Smooth muscle cell (in vitro differentiated cells): ENCODE data around the gene ACBD7. TPM values are rescaled to one million over a fixed set of nuclear protein-coding genes. Genes with fewer than 3 reads are reported as not detected.
A peak's percentile ranks its signal among the peaks of the same experiment; 100 is the strongest.

ENCODE experiments used
- DNase-seq: peaks from one replicate; lab custom pipeline; 2025; ENCODE audit not compliant: unreplicated experiment; lab: John Stamatoyannopoulos, UW
- H2AFZ ChIP-seq: fragments of 200-600 bp; sonication (generic); 2 replicates; pipeline ENCODE4 v1.6.0; 2016; ENCODE audit warnings: antibody characterized with exemption, low read depth, mild to moderate bottlenecking
- H3F3A ChIP-seq: fragments of 200-600 bp; sonication (generic); 2 replicates; pipeline ENCODE4 v1.6.0; 2017; ENCODE audit warnings: antibody characterized with exemption, low read depth
- H3K27ac ChIP-seq: fragments of 200-600 bp; sonication (generic); 2 replicates; pipeline ENCODE4 v1.5.1; 2016; ENCODE audit warnings: low read depth, mild to moderate bottlenecking
- H3K27me3 ChIP-seq: fragments of 200-600 bp; sonication (generic); 2 replicates; pipeline ENCODE4 v1.6.1; 2016; ENCODE audit warnings: low read depth, mild to moderate bottlenecking
- H3K36me3 ChIP-seq: fragments of 200-600 bp; sonication (generic); 2 replicates; pipeline ENCODE4 v1.5.1; 2016; ENCODE audit warnings: low read depth
- H3K4me1 ChIP-seq: fragments of 200-600 bp; sonication (generic); 2 replicates; pipeline ENCODE4 v1.5.1; 2016; ENCODE audit warnings: low read depth
- H3K4me2 ChIP-seq: fragments of 200-600 bp; sonication (generic); 2 replicates; pipeline ENCODE4 v1.6.0; 2016; ENCODE audit warnings: mild to moderate bottlenecking
- H3K4me3 ChIP-seq: fragments of 200-600 bp; sonication (generic); 2 replicates; pipeline ENCODE4 v1.5.1; 2016; ENCODE audit warnings: mild to moderate bottlenecking
- H3K79me2 ChIP-seq: fragments of 200-600 bp; sonication (generic); 2 replicates; pipeline ENCODE4 v1.6.0; 2016; ENCODE audit warnings: low read depth, mild to moderate bottlenecking
- H3K9ac ChIP-seq: fragments of 200-600 bp; sonication (generic); 2 replicates; pipeline ENCODE4 v1.6.0; 2016; ENCODE audit warnings: low read depth
- H3K9me3 ChIP-seq: fragments of 200-600 bp; sonication (generic); replicated peaks from 2 replicates; pipeline ENCODE4 v1.5.1; 2016; ENCODE audit warnings: low read depth
- H4K20me1 ChIP-seq: fragments of 200-600 bp; sonication (generic); 2 replicates; pipeline ENCODE4 v1.6.0; 2016; ENCODE audit warnings: low read depth
- CTCF ChIP-seq: fragments of 200-600 bp; sonication (generic); IDR thresholded peaks from 2 replicates; pipeline ENCODE4 v1.5.1; 2017; ENCODE audit warnings: borderline replicate concordance, mild to moderate bottlenecking, antibody characterized with exemption; ENCODE audit not compliant: insufficient read depth, poor library complexity, severe bottlenecking
- WGBS: methylation state at CpG from one replicate; pipeline ENCODE4 v1.1.7; 2016; ENCODE audit warnings: low lambda C conversion rate; 5-methylcytosine and 5-hydroxymethylcytosine counted together
- polyA plus RNA-seq: library from polyadenylated mRNA; unstranded; fragments of >200 nt; fragmentation: Nextera tagmentation; extraction: Ambion mirVana; gene quantifications from 2 replicates; pipeline ENCODE4 v1.2.1, GENCODE V29; 2016
- total RNA-seq: library from RNA; depleted of rRNA; stranded (reverse); fragments of >200 nt; gene quantifications from 2 replicates; pipeline ENCODE4 v1.2.3, GENCODE V29; 2014

The ACBD7 gene
- total and polyA plus RNA-seq, 2 experiments from 2014 or later: not detected

DNA sequence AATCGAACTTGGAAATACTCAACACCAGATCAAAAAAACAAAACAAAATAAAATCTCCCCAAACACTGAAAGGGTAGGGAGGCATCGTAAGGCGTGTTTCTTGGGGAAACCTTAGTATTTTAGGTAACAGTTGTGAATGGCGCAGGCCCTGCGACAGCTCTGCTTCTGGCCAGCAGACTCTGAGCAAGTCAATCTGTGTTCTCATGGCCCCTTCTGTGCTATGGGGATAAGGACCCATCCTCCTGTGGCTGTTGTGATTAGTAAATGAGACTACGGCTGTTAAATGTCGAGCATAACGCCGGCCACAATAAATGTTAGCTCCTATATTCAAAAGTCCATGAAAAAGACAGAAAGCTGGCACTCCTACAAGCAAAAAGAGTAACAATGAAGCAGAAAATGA, 35.6 kb upstream of the ACBD7 start:
- Histone ChIP-seq H3K27ac (peak overlapping the region; percentile 1), H3K27me3 (no peaks in the 10 kb centered on the region), H3K79me2 (no peaks in the 10 kb centered on the region), H3K36me3 (peaks cover 3% of the 10 kb centered on the region), H3K9ac (no peak overlapping the region), H3K4me3 (no peak overlapping the region), H2AFZ (no peak overlapping the region), H3F3A (no peaks in the 10 kb centered on the region), H3K4me2 (no peak overlapping the region), H3K4me1 (no peaks in the 10 kb centered on the region), H4K20me1 (no peaks in the 10 kb centered on the region), H3K9me3 (no peaks in the 10 kb centered on the region)
- WGBS: 97% methylated on average over 9 of the region's 9 CpGs
- DNase-seq: no peak
- no peak for TF ChIP-seq CTCF

GRCh38 chr10:15123749-15124184, 35.2 kb upstream of the ACBD7 start:
- Histone ChIP-seq H3K27ac (peak overlapping the region; percentile 1), H3K36me3 (peaks cover 3% of the 10 kb centered on the region), H4K20me1 (no peaks in the 10 kb centered on the region), H3F3A (no peaks in the 10 kb centered on the region), H3K9ac (no peak overlapping the region), H3K4me2 (no peak overlapping the region), H3K4me3 (no peak overlapping the region), H3K79me2 (no peaks in the 10 kb centered on the region), H2AFZ (no peak overlapping the region), H3K27me3 (no peaks in the 10 kb centered on the region), H3K9me3 (no peaks in the 10 kb centered on the region), H3K4me1 (no peaks in the 10 kb centered on the region)
- WGBS: 54% methylated on average over 3 of the region's 3 CpGs
- DNase-seq: no peak
- no peak for TF ChIP-seq CTCF

DNA sequence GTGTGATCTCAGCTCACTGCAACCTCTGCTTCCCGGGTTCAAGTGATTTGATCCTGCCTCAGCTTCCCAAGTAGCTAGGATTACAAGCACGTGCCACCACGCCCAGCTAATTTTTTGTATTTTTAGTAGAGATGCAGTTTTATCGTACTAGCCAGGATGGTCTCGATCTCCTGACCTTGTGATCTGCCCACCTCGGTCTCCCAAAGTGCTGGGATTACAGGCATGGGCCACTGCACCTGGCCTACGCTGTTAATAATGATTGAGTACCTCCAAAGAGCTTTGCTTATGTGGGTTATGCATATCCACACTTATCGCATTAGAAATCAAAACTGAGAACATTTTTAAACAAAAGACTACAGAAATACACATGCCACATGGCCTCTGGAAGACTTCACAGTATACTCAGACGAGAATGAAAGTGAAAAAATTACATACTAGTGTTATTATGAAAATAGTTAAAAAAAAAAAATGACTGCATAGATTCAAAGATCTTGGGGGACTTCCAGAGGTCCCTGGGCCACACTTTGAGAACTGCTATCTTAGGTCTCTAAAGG, 34.0 kb upstream of the ACBD7 start:
- Histone ChIP-seq H2AFZ (no peak overlapping the region), H3K27me3 (no peaks in the 10 kb centered on the region), H3K9ac (no peak overlapping the region), H3K27ac (no peak overlapping the region), H3K9me3 (no peaks in the 10 kb centered on the region), H3K36me3 (peaks cover 6% of the 10 kb centered on the region), H3K4me3 (no peak overlapping the region), H3F3A (no peaks in the 10 kb centered on the region), H3K4me2 (no peak overlapping the region), H4K20me1 (no peaks in the 10 kb centered on the region), H3K4me1 (no peaks in the 10 kb centered on the region), H3K79me2 (no peaks in the 10 kb centered on the region)
- DNase-seq: no peak
- no peak for TF ChIP-seq CTCF
- WGBS: 91% methylated on average over 9 of the region's 9 CpGs

GRCh38 chr10:15121707-15122106, 33.1 kb upstream of the ACBD7 start:
- H3K36me3 ChIP-seq: peaks cover 9% of the 10 kb centered on the region
- H3K4me3 ChIP-seq: no peak overlapping the region
- no peak overlapping the region for H3K27ac ChIP-seq
- H4K20me1 ChIP-seq: no peaks in the 10 kb centered on the region
- H2AFZ ChIP-seq: no peak overlapping the region
- 100% methylated on average over 1 of the region's 1 CpG for WGBS
- no peaks in the 10 kb centered on the region for H3K79me2 ChIP-seq
- H3K9ac ChIP-seq: no peak overlapping the region
- H3F3A ChIP-seq: no peaks in the 10 kb centered on the region
- H3K27me3 ChIP-seq: no peaks in the 10 kb centered on the region
- no peak for TF ChIP-seq CTCF
- DNase-seq: no peak
- H3K4me2 ChIP-seq: no peak overlapping the region
- no peaks in the 10 kb centered on the region for H3K9me3 ChIP-seq
- no peaks in the 10 kb centered on the region for H3K4me1 ChIP-seq
